Glomerular endothelial cell (primary cell): ENCODE results near the gene NFAT5. TPM values are rescaled to one million over a fixed set of nuclear protein-coding genes. Genes with fewer than 3 reads are reported as not detected.
"Not testable (repeated sequence)": the region's sequence is repeated elsewhere in the genome, so short reads cannot be mapped to it uniquely, and the experiment has no call there.

Source experiments
- DNase-seq: peaks from one replicate; pipeline ENCODE4 v3.0.0-alpha.2; 2011; ENCODE audit warnings: low read depth, low spot score; ENCODE audit errors: extremely low read depth
- total RNA-seq: library from RNA; depleted of rRNA; stranded (reverse); fragments of >200 nt; gene quantifications from 2 replicates; pipeline ENCODE4 v1.2.3, GENCODE V29; 2015

Gene NFAT5
- 62.2 and 71.0 TPM in 2 replicates for total RNA-seq

- no peak for DNase-seq
Observed at GRCh38 chr16:69565671-69566239, at the start of gene NFAT5. NFAT5 (plus strand) TSS chr16:69565966; CDS start chr16:69566302, 336 bp downstream.

GRCh38 chr16:69517914-69518313, 47.9 kb upstream of the NFAT5 start:
- not testable (repeated sequence) for DNase-seq

DNA sequence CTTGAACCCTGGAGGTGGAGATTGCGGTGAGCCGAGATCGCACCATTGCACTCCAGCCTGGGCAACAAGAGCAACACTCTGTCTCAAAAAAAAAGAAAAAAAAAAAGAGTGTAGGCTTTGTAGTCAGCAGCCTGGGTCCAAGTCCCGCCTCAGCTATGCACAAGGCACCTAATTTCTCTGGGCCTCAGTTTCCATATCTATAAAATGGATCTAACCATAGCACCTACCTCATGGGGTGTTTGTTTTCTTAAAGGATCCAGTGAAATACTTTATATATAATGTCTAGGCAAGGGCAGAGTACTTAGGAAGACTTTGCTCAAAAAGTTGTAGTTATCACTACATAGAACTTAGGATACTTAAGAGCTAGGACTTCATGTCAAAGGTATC, 45.4 kb upstream of the NFAT5 start:
- DNase-seq, result no peak

DNA sequence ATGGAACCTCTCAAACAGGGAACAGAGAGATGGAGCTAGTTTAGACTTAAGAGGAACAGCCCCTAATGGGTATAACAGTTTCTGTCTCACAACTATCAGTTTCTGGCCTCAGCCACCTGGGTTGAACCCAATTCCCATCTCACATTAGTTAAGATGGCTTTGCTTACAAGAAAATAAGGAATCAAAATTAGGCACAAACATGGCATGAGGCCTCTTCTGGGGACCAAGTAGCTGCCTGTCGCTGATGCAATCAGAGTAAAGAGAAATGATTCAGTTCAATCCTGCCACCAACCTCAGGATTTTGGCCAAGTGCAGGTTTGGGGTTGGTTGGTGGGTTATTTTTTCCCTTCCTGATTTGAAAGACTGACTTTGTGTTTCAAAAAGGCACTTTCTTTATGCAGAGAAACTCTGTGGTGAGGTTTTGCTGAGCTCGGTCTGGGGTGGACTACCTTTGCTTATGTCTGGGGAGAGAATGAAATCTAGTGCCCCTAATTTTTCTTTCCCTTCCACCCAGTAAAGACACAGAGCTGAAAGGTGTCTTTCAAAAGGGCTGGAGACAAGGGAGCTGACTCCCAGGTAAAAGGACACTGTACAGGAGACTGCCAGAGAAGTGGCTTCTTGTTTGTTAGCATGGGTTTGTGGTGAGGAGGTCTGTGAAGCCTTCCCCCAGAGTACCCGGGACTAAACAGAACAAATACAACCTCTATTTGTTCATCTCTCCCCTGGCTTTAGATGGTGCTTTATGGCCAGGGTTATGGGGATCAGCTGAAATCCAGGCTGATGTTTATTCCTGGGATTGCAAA, 44.8 kb upstream of the NFAT5 start:
- DNase-seq, result no peak

- no peak for DNase-seq
Observed at GRCh38 chr16:69522041-69522578, 43.7 kb upstream of the NFAT5 start.

- DNase-seq, result no peak
Observed at GRCh38 chr16:69522732-69523404, 42.9 kb upstream of the NFAT5 start.

- DNase-seq, result no peak
Observed at GRCh38 chr16:69523566-69524305, 42.0 kb upstream of the NFAT5 start.

- no peak for DNase-seq
Observed at GRCh38 chr16:69526831-69527655, 38.7 kb upstream of the NFAT5 start.

GRCh38 chr16:69531988-69532387, 33.8 kb upstream of the NFAT5 start:
- no peak for DNase-seq

DNA sequence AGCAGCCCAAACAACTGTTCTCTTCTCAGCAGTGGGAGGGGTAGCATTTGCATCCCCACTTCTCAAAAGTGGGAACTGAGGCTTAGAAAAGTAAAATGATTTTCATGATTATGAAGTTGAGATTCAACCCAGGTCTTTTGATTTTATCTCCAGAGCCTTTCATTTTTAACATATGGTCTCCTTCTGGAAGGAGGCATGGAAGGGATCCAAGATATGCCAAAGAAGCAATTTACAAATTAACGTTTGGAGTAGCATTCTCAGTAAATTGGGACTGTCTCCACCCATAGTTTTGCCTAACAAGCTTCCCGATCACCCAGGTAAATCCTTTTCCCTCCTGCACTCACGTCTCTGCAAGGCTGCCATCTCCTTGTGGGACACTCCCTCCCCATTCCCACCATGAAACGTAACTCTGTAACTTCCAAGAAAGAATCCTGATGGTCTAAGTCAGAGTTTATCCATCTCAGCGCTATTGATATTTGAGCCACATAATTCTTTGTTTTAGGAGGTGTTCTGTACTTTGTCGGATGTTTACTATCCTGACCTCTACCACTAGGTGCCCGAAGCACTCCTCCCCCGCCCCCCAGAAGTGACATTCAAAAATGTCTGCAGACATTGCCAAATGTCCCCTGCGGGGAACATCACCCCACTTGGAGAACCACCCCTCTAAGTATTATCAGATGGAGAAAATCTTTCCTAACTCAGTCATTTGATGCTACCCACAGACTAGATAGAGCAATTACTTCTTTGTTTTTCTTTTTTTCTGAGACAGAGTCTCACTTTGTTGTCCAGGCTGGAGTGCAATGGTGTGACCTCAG, 32.9 kb upstream of the NFAT5 start:
- DNase-seq, result no peak

DNA sequence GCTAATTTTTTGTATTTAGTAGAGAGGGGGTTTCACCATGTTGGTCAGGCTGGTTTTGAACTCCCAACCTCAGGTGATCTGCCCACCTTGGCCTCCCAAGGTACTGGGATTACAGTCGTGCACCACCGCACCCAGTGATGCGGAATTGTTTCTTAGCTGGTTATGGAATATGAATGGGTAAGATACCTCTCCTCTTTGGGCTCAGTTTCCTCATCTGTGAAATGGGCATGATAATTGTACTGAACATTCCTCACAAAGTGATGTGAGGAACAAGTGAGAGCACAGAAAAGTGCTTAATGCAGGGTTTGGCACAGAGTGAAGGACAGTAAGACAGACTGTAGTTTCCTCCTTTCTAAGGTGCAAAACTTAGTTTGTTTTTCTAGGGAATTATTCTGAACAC, 31.0 kb upstream of the NFAT5 start:
- DNase-seq, result no peak

- peak; percentile 68 for DNase-seq
Observed at GRCh38 chr16:69535123-69536050, 30.4 kb upstream of the NFAT5 start.

- no peak for DNase-seq
Observed at GRCh38 chr16:69537706-69538080, 28.1 kb upstream of the NFAT5 start.

- no peak for DNase-seq
Observed at GRCh38 chr16:69538808-69539207, 27.0 kb upstream of the NFAT5 start.

- no peak for DNase-seq
Observed at GRCh38 chr16:69542974-69543373, 22.8 kb upstream of the NFAT5 start.

DNA sequence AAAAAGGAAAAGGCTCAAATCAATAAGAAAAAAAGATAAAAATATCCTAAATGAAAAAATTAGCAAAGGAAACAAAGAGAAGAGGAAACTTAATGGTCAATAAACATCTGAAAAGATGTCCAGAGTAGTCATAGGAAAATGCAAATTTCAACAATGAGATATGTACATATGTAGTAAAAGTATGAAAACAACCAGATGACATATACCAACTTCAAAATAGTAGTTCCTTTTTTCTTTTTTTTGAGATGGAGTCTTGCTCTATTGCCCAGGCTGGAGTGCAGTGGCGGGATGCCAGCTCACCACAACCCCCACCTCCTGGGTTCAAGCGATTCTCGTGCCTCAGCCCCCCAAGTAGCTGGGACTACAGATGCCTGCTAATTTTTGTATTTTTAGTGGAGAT, 21.7 kb upstream of the NFAT5 start:
- no peak for DNase-seq

DNA sequence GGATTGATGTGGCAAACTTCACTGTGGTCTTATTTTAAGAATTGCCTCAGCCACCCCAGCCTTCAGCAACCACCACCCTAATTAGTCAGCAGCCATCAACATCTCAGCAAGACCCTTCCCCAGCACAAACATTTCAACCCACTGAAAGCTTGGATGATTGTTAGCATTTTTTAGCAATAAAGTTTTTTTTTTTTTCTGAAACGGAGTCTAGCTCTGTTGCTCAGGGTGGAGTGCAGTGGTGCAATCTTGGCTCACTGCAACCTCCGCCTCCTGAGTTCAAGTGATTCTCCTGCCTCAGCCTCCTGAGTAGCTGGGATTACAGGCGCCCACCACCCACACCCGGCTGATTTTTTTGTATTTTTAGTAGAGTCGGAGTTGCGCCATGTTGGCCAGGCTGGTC, 19.1 kb upstream of the NFAT5 start:
- not testable (repeated sequence) for DNase-seq

- DNase-seq, result no peak
Observed at GRCh38 chr16:69553332-69553731, 12.4 kb upstream of the NFAT5 start.
